ENCODE data around the gene ACSS1. TPM values are rescaled to one million over a fixed set of nuclear protein-coding genes. Genes with fewer than 3 reads are reported as not detected.

The ACSS1 gene
- total and polyA plus RNA-seq, 8 donors = 26.6 to 44.3 (median 42.3) TPM

DNA sequence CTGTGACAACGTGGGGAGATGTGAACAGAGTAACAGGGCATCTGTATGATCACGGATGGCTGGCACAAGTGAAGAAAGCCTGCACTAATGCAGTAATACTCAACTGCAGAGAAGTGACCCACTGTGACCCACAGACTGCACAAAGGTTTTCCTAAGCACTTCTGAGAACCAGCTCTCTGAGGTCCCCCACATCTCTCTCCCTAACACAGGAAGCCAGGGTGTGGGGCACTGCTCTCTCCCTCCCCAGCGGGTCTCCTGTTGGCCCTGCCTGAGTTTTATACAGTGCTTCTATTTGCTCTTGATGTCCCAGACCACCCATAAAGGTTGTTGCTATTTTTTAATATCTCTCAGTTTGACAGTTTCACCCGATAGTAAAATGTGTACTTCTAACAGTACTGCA is 76.7 kb downstream of the ACSS1 start:
- TF ChIP-seq, protein P1, sequence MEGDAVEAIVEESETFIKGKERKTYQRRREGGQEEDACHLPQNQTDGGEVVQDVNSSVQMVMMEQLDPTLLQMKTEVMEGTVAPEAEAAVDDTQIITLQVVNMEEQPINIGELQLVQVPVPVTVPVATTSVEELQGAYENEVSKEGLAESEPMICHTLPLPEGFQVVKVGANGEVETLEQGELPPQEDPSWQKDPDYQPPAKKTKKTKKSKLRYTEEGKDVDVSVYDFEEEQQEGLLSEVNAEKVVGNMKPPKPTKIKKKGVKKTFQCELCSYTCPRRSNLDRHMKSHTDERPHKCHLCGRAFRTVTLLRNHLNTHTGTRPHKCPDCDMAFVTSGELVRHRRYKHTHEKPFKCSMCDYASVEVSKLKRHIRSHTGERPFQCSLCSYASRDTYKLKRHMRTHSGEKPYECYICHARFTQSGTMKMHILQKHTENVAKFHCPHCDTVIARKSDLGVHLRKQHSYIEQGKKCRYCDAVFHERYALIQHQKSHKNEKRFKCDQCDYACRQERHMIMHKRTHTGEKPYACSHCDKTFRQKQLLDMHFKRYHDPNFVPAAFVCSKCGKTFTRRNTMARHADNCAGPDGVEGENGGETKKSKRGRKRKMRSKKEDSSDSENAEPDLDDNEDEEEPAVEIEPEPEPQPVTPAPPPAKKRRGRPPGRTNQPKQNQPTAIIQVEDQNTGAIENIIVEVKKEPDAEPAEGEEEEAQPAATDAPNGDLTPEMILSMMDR (IDR thresholded peaks at IDR 0.05) = no peak
- intact Hi-C loops (cut with DNase I) = no loop called here
- no peak for ATAC-seq
- Histone ChIP-seq H3K9me3 (no peaks in the 10 kb centered on the region), H3K36me3 (peaks cover 0 to 52% of the 10 kb centered on the region in 2 donors), H3K4me3 (no peak overlapping the region), H3K27me3 (no peaks in the 10 kb centered on the region), H3K27ac (peak overlapping the region in 1 of 2 donors; percentile 96), H3K4me1 (peaks cover 0 to 60% of the 10 kb centered on the region in 2 donors)
- no peak for DNase-seq

DNA sequence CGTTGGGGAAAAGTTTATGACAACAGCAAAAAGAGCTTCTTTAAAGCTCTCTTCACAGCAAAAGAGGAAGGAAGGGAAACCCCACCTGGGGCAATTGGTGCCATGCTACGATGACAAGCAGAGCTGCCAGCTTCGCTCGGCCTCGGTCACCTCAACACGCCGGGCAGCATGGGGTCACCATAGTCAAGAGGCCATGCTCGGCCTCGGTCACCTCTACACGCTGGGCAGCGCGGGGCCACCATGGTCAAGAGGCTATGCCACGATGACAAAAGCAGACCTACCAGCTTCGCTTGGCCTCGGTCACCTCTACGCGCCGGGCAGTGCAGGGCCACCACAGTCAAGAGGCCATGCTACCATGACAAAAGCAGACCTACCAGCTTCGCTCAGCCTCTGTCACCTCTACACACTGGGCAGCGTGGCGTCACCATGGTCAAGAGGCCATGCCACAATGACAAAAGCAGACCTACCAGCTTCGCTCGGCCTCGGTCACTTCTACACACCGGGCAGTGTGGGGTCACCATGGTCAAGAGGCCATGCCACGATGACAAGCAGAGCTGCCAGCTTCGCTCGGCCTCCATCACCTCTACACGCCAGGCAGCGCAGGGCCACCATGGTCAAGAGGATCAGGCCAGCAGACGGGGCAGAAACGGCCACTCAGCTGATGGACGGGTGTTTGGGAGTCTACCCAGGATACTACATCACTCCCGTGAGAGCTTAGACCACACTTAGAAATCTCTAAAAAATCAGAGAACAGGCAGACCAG is 77.5 kb downstream of the ACSS1 start:
- peaks cover 0 to 52% of the 10 kb centered on the region in 2 donors for H3K4me1 ChIP-seq
- H3K4me3 ChIP-seq = no peak overlapping the region
- H3K27ac ChIP-seq = peak overlapping the region in 1 of 2 donors; percentile 96
- TF ChIP-seq, protein P1 (IDR thresholded peaks at IDR 0.05) = no peak
- ATAC-seq = no peak
- intact Hi-C loops (cut with DNase I) = no loop called here
- peaks cover 0 to 60% of the 10 kb centered on the region in 2 donors for H3K36me3 ChIP-seq
- peaks cover 0 to 4% of the 10 kb centered on the region in 2 donors for H3K9me3 ChIP-seq
- H3K27me3 ChIP-seq = no peaks in the 10 kb centered on the region
- DNase-seq = peak in 1 of 4 donors; percentile 83

DNA sequence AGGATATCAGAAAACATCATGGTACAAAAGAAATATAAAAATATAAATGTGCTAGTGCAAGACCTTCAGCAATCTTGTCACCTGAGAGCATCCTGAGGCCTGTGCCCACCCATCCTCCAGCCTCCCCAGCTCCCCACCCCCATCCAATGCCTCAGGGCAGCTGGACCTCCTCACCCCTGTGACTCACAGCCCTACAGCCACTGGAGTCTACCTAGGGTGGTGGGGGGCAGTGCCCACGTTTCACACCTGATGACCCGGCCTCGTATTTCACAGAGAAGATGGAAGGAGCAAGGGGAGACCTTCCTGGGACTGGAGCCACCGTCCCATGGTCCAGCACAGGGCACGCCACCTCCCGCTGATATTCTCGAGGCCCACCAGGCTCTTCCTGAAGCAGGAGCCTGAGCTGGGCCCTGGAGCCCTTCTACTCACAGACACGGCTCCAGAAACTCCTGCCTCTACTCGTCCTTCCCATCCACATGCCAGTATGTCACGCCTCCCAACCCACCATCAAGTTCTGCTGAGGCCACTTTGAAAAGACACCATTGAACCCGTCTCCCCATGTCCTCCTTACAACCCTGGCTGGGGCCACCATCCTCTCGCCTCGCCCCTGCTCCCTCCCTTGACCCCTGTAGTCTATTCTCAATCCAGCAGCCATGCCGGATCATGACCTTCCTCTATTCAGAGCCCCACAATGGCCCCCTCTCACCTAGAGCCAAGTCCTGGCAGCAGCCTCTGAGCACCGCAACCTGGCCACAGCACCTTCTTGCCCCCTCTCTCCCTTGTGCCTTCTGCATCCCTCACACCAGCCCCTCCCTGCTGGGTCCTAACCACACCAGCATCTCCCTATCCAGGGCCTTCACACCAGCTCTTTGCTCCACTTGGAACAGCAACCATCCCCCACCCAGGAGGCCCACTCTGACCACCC is 78.6 kb downstream of the ACSS1 start:
- intact Hi-C loops (cut with DNase I) = no loop called here
- TF ChIP-seq, protein P1 (IDR thresholded peaks at IDR 0.05) = no peak
- DNase-seq (no peak), ATAC-seq (no peak)
- Histone ChIP-seq H3K36me3 (peaks cover 0 to 60% of the 10 kb centered on the region in 2 donors), H3K4me3 (no peak overlapping the region), H3K27ac (peak overlapping the region in 1 of 2 donors; percentile 96), H3K4me1 (peaks cover 0 to 42% of the 10 kb centered on the region in 2 donors), H3K27me3 (no peaks in the 10 kb centered on the region), H3K9me3 (peaks cover 0 to 4% of the 10 kb centered on the region in 2 donors)

- intact Hi-C loops (cut with DNase I) = no loop called here
- TF ChIP-seq, protein P1 (IDR thresholded peaks at IDR 0.05) = no peak
- DNase-seq = no peak
- Histone ChIP-seq H3K36me3 (peaks cover 0 to 68% of the 10 kb centered on the region in 2 donors), H3K4me1 (peaks cover 0 to 41% of the 10 kb centered on the region in 2 donors), H3K27me3 (no peaks in the 10 kb centered on the region), H3K9me3 (peaks cover 0 to 4% of the 10 kb centered on the region in 2 donors), H3K4me3 (no peak overlapping the region), H3K27ac (no peak overlapping the region)
- no peak for ATAC-seq
Observed at GRCh38 chr20:24978513-24978912, 79.4 kb downstream of the ACSS1 start.

DNA sequence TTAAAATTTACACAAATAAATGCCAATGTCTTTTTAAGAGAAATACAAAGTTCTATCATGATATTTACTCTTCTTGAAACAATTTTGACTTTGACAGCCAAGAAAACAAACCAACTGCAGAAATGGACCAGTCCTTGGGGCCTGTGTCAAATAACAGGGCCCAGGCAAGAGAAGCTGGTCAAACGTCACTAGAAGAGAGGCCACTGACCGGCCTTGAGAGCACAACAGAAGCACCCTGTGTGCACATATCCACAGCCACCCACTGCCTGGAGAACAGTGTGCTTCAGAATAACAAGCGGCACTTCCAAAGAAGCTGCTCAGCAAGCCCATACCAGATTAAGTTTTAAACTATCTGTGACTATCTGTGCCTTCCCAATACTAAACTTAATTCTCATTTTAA is 80.1 kb downstream of the ACSS1 start:
- ATAC-seq = no peak
- DNase-seq = no peak
- H3K27me3 ChIP-seq = no peaks in the 10 kb centered on the region

More for the DNA sequence above, 80.1 kb downstream of the ACSS1 start:
- Histone ChIP-seq H3K27ac (no peak overlapping the region), H3K9me3 (peaks cover 0 to 4% of the 10 kb centered on the region in 2 donors), H3K4me3 (no peak overlapping the region), H3K4me1 (peaks cover 0 to 34% of the 10 kb centered on the region in 2 donors), H3K36me3 (peaks cover 0 to 71% of the 10 kb centered on the region in 2 donors)
- TF ChIP-seq, protein P1 (IDR thresholded peaks at IDR 0.05) = no peak
- intact Hi-C loops (cut with DNase I) = no loop called here
